GM21619 (cell line): ENCODE results near the gene PRKX.
"Not testable (repeated sequence)": the region's sequence is repeated elsewhere in the genome, so short reads cannot be mapped to it uniquely, and the experiment has no call there.

Source experiments
- ATAC-seq: cut with Tn5 transposase; IDR thresholded peaks from one replicate; pipeline ENCODE4 v1.9.1; 2021; ENCODE audit not compliant: unreplicated experiment

The PRKX gene

GRCh38 chrX:3585719-3586118 lies 127.7 kb downstream of the PRKX start:
- no peak for ATAC-seq

- ATAC-seq, result no peak
Measured at GRCh38 chrX:3584415-3584996, 128.9 kb downstream of the PRKX start.

- ATAC-seq, result no peak
Measured at GRCh38 chrX:3582451-3582850, 131.0 kb downstream of the PRKX start.

GRCh38 chrX:3581609-3582108 lies 131.8 kb downstream of the PRKX start:
- no peak for ATAC-seq

- no peak for ATAC-seq
Measured at GRCh38 chrX:3577551-3577950, 135.9 kb downstream of the PRKX start.

- no peak for ATAC-seq
Measured at GRCh38 chrX:3576886-3577501, 136.5 kb downstream of the PRKX start.

- ATAC-seq, result no peak
Measured at GRCh38 chrX:3567686-3568085, 145.8 kb downstream of the PRKX start.

GRCh38 chrX:3563451-3563850 lies 150.0 kb downstream of the PRKX start:
- no peak for ATAC-seq

GRCh38 chrX:3560010-3560409 lies 153.4 kb downstream of the PRKX start:
- not testable (repeated sequence) for ATAC-seq
